ENCODE results near the gene TTYH1.
"Not testable (repeated sequence)": the region's sequence is repeated elsewhere in the genome, so short reads cannot be mapped to it uniquely, and the experiment has no call there.

Gene TTYH1

DNA sequence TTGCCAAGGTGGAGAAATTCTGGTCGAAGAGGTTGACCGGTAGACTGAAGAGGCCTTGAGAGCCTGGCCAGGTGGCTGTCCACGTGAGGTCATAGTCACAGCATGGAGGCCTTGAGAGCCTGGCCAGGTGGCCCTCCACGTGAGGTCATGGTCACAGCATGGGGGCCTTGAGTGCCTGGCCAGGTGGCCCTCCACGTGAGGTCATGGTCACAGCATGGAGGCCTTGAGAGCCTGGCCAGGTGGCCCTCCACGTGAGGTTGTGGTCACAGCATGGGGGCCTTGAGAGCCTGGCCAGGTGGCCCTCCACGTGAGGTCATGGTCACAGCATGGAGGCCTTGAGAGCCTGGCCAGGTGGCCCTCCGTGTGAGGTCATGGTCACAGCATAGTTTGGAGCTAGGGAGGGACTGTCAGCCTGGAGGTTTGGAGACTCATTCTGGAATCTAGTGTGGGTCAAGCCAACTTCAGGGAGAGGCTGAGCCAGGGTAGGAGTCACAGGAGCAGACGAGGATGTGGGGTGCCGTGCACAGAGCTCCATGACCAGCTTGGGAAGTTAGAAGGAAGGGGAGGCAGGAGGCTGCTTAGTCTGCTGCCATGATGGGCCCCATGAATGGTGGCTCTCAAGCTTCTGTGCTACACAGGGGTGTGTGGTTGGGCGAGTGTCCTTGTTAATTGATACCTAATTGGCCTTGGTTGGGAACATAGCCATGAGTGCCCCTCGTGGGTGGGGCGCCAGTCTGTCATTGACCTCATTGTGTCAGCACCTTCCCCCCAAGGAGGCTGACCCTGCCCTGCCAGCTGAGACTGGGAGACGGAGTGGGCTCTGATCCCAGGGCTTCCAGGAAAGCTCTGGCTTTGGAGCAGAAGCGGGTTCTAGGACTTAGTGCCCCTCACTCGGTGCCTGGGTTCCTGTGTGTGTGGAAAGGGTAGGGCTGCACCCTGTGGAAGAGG is 44.3 kb downstream of the TTYH1 start:
- DNase-seq (ENCODE audit: low read depth, low spot score) = no peak

DNA sequence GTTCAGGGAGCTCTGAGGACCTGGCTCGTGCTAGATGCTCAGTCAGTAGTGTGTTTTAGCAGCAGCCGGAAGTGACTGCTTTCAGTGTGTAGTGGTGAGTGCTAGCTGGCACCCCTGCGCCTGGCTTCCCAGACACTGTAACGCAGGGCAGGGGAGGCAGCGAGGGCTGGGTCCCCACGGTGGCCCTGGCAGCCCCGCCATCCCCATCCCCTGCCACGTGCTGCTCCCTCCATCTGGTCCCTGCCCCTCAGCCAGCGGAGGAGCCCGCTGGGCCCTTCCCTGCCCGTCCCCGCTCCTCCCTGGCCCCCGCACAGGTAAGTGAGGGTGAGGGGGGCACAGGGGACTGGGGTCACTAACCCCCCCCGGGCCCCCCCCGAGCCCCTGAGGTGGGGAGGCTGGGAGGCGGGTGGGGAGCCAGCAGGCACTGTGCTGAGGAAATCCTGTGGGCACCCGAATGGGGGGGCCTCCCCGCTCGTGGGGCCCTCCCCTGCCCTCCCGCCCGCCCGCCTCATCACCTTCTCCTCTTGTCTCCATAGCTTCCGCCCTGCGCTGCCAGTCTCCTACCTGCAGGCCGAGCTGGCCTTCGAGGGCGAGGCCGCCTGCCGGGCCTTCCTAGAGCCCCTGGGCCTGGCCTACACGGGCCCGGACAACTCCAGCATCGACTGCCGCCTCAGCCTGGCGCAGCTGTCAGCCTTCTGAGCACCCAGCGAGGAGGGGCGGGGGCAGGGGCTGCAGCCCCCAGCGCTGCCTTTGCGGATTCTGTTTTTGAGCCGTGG is 45.2 kb downstream of the TTYH1 start:
- no peak for DNase-seq (ENCODE audit: low read depth, low spot score)

DNA sequence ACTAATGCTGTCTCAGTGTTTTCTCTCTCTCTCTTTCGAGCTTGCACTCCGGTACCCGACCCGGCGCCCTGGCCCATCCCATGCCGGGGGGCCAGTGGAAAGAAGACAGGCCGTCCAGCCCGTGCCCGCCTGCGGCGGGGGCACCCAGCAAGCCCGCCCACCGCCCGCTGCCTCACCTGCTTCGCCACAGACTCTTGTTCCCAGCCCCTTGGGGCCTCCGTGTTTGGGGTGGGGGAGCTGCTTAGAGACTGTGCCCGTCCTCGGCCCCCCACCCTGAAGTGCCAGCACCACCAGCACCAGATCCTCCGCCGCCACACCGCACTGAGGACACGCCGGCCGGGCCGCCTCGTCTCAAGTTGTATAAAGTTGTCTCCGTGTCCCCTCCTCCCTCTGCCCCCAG is 45.9 kb downstream of the TTYH1 start:
- DNase-seq (ENCODE audit: low read depth, low spot score) = no peak

DNA sequence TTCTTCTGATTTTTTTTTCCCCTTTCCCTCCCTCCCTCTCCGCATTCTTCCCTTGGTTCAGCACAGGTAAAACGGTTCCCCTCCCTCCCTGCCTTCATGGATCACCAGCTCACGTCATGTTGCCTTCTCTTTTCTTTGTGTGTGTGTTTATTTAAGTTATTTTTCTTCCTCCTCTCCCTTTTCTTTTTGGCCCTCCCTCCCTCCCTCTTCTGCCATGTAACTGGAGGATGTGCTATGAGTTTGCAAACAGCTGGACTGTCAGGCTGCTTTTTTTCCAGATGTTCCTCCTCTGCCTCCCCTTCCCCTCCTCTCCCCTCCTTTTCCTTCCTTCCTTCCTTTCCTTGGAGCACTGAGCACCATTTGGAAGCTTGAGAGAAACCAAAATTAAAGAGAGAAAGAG is 46.3 kb downstream of the TTYH1 start:
- DNase-seq (ENCODE audit: low read depth, low spot score) = no peak

DNA sequence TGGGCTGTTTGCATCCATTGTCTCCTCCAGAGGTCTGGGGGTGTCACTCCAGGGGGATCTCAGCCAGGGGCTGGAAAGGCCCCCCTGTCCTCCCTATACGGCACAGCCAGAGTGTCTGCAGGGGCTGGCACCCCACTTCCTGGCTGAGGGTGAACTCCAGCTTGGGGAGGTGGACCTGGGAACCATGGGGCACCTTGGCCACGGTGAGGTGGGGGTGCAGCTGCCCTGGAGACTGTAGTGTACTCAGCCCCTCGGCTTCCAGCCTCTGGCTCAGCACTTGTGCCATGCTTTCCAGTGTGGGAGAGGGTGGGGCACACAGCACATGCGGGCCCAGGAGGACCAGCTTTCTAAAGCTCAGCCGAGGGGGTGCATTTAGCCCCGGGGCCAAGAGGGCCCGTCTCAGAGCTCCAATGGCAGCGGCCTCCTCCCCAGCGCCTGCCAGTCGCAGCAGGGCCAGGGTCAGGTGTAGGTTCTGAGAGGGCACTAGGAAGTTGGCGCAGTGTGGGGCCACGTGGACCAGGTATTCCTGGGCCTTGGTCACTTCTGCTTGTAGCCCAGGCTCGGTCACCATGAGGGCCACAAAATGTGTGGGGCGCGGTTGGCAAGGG is 46.9 kb downstream of the TTYH1 start:
- no peak for DNase-seq (ENCODE audit: low read depth, low spot score)

DNA sequence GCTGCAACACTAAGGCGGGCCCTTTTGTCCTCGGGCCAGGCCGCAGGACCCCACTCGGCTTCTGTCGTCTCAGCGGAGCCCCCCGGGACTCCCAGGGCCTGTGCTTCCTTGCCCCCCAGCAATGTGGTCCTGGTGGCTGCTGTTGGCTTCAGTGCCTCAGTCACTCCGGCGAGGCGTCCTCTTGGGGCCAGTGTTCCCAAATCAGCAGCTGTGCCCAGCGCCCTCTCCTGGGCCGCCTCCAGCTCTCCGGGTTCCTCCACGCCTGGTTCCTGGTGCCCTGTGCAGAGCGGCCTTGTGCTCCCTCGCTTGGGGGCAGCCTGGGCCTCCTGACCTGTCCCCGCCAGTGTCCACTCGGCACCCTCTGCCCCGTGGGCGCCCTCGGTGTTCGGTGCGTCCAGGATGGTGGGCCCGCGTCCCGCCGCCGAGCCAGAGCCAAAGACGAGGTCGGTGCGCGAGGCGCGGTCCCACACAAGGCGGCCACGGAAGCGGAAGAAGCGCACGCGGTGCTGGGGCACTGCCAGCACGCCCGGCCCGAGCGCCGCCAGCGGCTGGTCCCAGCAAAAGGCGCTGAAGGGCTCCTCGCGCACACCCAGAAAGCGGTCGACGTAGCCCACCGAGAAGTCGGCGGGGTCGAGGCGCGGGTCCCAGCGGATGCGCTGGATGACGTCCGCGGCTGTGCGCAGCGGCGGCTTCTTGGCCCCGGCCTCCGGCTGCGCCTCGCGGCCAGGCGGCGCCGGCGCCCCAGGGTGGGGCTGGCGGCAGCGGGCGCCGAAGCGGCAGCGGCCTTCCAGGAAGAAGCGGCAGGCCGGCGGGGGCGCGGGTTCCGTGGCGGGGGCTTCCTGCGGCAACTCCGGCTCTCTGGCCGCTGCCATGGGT is 47.6 kb downstream of the TTYH1 start:
- DNase-seq (ENCODE audit: low read depth, low spot score) = peak; percentile 80

DNA sequence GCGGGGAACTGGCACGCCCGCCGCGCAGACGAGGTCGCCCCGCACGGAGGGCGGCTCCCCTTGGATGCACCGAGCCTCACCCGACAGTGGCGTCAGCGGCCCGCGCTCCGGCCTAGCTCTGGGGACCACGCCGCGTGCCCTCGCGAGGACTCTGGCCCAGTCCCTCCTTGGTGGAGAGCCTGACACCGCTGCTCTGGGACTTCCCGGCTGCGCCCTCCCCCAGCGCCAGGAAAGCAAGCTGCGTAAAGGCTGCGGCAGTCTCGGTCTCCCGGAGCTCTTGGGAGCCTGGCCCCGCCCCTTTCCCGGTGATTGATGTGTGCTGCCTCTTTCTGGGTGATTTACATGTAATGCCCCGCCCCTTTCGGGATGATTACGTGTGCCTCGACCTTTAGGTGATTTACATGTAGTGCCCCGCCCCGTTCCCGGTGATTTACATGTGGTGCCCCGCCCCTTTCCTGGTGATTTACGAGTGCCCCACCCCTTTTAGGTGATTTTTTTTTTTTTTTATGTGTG is 48.3 kb downstream of the TTYH1 start, which contains the start of gene LENG9:
Gene LENG9 (minus strand): TSS at position 248 of the 513 bp plus-strand sequence. CDS start 252 bp downstream, outside the sequence.
- DNase-seq (ENCODE audit: low read depth, low spot score) = peak; percentile 98

DNA sequence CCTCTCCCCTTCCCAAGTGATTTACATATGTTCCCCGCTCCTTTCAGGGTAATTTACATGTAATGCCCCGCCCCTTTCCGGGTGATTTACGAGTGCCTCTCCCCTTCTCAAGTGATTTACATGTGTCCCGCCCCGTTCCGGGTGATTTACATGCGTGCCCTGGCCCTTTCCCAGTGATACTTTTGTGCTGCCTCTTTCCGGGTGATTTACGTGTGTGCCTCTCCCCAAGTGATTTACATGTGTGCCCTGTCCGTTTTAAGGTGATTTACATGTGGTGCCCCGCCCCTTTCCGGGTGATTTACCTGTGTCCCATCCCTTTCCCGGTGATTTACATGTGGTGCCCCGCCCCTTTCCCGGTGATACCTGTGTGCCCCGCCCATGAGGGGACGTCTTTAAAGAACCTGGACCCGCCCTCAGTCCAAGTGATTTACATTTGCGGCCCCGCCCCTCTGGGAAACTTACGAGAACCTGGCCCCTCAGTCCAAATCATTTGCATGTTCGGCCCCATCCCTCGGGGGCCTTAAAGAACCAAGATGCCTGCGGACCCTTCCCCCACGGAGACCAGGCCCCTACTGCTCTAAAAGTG is 48.9 kb downstream of the TTYH1 start:
- peak; percentile 85 for DNase-seq (ENCODE audit: low read depth, low spot score)

DNA sequence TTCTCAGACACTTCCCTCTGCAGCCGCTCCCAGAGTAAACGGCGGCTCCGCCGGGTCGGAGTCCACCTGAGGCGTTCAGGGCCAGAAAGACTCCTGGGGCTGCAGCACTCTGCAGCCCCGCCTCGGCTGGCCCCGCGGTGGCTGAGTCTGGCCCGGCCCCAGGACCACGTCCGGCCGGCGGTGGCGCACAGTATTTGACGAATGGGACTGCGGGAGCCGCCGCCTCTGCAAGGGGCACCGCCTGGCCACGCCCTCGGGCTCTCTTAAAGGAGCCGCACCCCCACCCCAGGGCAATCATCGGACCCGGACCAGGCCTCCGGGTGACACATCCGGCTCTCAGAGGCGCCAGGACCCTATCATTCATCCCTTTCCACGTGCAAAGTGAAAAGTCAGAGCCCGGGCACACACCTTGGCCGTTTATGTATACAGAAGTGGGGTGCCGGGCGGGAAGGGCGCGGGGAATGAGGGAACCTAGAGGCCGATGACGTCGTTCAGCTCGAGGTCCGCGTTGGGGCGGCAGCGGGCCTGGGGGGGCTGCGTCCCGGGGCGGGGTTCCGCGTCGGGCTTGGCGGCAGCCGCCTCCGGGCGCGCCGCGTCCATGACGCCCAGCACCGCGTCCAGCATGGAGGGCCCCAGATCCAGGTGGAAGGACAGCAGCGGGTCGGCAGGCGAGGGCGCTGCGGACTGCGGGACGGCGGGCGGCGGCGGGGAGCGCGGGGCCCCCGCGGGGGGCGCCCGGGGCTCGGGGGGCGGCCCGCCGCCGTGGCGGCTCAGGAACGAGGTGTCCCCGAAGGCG is 49.6 kb downstream of the TTYH1 start:
- DNase-seq (ENCODE audit: low read depth, low spot score) = peak; percentile 95

DNA sequence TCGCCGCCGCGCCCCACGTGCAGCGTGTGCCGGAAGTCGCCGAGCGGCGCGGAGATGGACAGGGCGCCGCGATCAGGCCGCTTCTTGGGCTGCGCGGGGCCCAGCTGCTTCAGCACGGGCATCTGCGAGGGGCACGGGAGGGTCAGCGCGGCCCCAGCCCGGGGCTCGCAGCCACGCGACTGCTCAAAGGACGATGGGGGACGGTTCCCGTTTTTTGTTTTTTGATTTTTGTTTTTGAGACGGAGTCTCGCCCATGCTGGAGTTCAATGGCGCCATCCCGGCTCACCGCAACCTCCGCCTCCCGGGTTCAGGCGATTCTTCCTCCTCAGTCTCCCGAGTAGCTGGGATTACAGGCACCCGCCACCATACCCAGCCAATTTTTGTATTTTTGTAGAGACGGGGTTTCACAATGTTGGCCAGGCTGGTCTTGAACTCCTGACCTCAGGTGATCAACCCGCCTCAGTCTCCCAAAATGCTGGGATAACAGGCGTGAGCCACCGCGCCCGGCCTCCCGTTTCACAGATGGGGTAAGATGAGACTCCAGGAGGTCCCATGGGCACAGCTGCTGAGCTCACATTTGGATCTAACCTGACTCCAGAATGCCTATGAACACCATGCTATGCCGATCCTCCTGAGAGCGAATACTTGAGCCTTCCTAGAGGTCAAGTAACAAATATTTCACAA is 50.3 kb downstream of the TTYH1 start:
- DNase-seq (ENCODE audit: low read depth, low spot score) = no peak

DNA sequence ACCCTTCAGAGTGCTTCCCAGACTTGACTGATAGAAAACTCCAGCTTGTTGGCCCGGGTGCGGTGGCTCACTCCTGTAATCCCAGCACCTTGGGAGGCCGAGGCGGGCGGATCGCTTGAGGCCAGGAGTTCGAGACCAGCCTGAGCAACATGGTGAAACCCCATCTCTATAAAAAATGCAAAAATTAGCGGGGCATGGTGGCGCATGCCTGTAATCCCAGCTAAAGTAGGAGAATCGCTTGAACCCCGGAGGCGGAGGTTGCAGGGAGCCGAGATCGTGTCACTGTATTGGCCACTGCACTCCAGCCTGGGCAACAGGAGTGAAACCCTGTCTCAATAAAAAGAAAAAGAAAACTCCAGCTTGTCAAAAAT is 50.8 kb downstream of the TTYH1 start:
- DNase-seq (ENCODE audit: low read depth, low spot score) = not testable (repeated sequence)

DNA sequence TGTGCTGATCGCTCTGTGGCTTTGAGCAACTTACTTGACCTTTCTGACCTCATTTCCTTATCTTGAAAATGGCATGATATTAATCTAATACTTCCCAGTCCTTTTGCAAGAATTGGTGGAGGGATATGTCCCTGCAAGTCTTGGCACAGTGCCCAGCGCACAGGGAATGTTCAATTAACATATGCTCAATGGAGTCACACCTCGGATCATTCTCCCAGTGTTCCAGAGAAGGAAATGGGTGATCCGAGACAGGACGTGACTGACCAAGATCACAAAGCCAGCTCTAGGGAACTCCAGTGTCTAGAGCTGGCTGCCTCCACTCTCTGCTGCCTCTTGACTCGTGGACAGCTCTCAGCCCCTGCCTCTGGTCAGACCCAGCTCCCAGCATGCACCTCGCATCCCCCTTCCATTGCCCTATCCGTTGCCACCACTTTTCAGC is 54.3 kb downstream of the TTYH1 start:
- DNase-seq (ENCODE audit: low read depth, low spot score) = no peak

DNA sequence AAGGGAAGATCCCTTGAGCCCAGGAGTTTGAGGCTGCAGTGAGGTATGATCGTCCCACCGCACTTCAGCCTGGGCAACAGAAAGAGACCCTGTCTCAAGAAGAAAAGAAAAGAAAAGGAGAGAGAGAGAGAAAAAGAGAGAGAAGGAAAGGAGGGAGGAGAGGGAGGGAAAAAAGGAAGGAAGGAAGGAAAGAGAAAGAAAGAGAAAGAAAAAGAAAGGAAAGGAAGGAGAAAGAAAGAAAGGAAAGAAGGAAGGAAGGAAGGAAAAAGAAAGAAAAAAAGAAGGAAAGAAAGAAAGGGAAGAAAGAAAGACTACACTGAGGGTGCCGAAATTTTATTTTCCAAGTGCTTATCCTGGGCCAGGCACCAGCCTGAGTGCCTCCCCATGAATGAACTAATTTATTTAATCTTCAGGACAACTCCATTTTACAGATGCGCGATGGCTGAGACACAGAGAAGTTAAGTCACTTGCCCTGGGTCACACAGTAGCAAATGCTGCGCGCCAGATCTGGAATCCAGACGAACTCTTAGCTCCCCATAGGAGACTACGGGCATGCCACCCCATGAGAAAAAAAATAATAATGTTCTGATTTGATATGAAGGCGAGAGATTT is 55.1 kb downstream of the TTYH1 start:
- DNase-seq (ENCODE audit: low read depth, low spot score) = no peak

DNA sequence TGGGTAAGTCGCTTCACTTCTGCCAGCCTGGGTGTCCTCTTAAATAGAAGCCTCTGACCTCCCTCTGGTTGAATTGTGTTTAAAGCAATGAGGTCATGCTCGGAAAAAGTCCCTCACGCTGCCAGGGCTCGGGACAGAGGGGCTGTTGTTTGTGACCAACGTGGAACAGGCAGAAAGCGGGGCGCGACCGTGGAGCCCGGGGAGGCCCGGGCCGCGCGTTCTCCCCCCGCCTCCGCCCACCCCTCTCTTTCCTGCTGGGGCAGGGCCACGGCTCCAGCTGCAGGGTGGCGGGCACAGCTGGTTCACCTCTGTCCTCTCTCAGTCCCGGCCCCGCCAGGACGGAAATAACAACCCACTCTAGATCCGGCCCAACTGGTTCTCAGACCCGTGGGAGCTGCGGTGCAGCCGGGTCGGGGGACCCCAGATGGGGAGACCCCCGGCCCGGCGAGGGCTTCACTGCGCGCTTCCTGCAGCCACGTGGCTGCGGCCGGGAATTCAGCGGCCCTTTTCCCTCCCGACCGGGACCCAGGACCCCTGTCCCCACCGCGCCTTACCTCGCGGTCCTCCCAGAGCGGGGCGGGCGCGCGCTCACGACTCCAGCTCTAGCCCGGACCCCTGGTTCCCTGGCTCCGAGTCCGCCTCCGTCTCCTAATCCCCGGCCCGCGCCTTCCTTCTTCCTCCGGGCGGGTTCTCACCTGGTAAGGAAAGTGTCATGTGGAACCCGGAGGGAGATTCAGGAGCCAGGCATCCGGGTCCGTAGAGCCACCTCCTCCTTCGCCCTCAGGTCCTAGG is 55.9 kb downstream of the TTYH1 start:
- no peak for DNase-seq (ENCODE audit: low read depth, low spot score)

DNA sequence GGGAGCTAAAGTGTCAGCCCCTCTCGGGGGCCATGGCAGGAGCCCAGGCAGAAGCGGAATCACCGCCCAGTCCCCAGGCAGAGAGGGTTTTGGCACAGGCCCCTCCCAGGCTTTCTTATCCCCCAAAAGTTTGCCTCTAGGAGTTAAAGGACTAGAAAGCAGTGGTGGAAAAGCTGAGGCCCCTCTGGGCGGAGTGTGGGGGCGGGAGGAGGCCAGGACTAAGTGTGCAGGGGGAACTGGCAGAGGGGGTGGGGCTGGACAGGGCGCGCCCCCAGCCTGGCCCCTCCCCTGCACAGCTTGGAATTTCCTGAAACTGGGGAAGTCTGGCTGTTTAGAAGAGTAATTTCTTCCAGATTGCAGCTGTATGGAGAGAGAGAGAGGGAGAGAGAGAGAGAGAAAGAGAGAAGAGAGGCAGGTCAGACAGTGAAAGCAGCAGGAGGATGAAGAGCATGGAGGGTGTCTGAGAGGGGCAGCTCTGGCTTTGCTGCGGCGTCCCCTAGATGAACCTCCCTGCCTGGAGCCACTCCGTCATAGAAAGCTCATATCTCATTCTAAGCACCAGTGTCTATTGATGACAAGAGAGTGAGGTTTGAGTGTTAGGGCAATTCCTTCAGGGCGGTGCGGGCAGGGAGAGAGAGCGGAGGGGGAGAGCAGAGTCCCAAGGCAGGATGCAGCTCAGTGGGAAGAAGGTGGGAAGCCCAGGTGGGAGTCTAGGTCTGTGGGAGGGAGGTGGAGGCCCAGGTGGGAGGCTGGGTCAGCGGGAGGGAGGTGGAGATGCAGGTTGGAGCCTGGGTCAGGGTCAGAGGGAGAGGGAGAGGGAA is 58.0 kb downstream of the TTYH1 start, which contains the start of gene CDC42EP5:
Gene CDC42EP5 (minus strand): TSS at position 226 of the 821 bp plus-strand sequence. CDS start 7,749 bp downstream, outside the sequence.
- DNase-seq (ENCODE audit: low read depth, low spot score) = peak; percentile 61

DNA sequence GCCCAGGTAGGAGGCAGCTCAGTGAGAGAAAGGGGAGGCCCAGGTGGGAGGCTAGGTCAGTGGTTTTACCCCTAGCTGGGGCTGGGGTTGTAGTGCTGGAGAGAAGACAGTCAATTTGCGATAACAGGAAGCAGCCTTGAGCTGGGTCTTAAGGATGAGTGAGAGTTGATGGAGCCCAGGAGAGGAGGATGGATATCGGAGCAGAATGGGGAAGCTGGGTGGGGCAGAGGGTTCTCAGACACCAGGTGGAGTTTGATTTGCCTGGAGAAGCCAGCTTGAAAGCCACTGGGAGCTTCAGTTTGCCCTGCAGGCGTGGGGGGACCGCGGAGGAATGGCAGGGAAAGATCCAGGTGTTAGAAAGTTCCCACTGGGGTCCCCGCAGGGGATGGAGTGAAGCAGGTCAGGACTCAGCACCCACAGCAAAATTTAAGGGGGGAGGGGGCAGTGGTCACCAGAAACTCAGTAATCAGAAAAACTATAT is 58.7 kb downstream of the TTYH1 start:
- no peak for DNase-seq (ENCODE audit: low read depth, low spot score)

DNA sequence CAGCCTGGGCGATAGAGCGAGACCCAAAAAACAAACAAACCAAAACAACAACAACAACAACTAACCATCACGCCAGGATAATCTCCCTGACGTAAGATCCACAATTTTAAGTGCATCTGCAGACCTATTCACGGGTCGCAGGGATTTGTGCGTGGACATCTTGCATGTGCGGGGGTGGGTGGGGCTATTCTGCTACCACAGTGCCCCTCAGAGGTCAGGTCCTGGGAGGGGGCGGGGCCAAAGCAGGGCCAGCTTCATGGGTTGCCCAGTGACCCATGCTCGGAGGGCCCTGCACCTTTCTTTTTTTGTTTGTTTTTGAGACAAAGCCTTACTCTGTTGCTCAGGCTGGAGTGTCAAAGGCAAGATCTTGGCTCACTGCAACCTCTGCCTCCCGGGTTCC is 60.4 kb downstream of the TTYH1 start:
- no peak for DNase-seq (ENCODE audit: low read depth, low spot score)
